SKM-1 treated with dmso at 0.1 percent for 144 hours (cell line): ENCODE data around the gene CAPN9.
"Not testable (repeated sequence)": the region's sequence is repeated elsewhere in the genome, so short reads cannot be mapped to it uniquely, and the experiment has no call there.

Experiments
- DNase-seq: peaks from one replicate; lab custom pipeline; 2025; ENCODE audit not compliant: unreplicated experiment; lab: John Stamatoyannopoulos, UW

CAPN9 gene

DNA sequence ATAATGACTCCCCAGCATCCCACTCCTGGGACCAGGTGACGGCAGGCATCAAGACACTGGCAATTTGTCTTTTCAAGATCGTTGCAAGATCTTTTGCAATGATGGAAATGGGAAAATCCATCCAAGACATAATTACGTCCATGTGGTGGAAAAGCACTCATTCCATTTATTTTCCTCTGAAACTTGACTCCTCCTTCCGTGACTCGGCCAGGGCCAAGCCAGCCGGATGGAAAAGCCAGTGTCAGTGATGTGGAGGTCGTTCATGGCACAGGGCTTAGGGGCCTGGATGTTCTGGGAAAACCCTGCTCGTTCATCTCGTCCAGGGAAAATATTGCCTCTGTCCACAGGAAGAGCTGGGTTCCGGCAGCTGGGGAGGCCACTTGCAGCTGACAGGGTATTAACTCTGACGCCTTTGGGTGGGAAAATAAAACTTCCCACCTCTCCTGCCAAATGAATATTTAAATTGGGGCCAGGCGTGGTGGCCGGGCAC is 74.9 kb downstream of the CAPN9 start:
- no peak for DNase-seq

GRCh38 chr1:230823426-230823825 is 76.2 kb downstream of the CAPN9 start:
- no peak for DNase-seq

GRCh38 chr1:230823931-230824381 is 76.8 kb downstream of the CAPN9 start:
- no peak for DNase-seq

- DNase-seq = no peak
These were observed 77.3 kb downstream of the CAPN9 start for GRCh38 chr1:230824551-230824918.

- DNase-seq = peak; percentile 20
These were observed 77.9 kb downstream of the CAPN9 start for GRCh38 chr1:230824919-230825721.

DNA sequence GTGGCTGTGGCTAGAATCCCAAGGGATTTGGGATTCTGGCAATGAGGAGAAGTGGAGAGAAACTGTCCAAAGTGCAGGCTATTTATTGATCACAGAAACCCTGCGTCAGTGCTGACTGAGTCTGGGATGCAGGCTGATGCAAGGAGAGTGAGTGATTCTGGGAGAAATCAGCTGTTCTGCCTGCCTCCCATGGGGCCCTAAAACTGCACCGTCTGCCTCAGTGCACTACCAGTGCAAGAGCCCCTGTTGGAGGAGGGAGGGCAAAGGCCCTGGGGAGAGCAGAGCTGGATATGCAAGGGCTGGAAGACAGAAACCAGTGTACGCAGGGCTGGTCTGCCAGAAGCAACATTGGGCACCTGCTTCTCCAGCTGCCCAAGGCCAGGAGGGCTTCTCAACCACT is 78.6 kb downstream of the CAPN9 start:
- no peak for DNase-seq

DNA sequence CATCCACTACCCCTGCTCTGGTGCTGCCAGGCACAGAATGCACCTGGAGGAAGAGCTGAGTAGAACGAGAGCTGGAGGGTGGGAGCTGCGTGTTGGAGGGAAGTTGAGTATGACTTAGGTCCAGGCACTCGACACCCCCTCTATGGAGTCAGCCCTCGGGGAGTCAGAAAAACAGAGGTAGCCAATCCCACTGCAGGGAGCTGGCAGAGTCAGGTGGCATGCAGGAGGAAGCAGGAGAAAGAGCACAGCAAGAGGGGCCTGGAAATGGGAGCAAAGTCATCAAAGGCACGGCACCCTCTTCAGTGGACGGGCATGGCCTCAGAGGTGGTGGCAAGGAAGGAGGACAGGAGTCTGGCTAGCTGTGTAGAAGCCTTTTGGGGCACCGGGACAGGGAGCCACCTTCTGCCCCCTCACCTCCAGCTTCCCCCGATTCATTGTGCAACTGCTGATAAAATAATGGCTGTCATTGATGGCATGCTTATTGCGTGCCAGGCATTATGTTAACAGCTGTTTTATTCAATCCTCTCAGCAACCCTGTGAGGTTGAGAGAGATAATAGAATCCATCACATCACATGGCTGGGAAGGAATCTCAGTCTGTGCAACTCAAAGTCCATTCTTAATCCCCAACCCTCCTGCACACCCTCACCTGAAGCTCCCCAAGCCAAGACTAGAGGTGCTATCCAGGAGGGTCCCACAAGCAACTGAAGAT is 79.1 kb downstream of the CAPN9 start:
- no peak for DNase-seq

GRCh38 chr1:230827081-230827681 is 80.0 kb downstream of the CAPN9 start:
- DNase-seq = no peak

GRCh38 chr1:230827801-230828200 is 80.6 kb downstream of the CAPN9 start:
- DNase-seq = no peak

GRCh38 chr1:230828421-230828820 is 81.2 kb downstream of the CAPN9 start:
- no peak for DNase-seq

DNA sequence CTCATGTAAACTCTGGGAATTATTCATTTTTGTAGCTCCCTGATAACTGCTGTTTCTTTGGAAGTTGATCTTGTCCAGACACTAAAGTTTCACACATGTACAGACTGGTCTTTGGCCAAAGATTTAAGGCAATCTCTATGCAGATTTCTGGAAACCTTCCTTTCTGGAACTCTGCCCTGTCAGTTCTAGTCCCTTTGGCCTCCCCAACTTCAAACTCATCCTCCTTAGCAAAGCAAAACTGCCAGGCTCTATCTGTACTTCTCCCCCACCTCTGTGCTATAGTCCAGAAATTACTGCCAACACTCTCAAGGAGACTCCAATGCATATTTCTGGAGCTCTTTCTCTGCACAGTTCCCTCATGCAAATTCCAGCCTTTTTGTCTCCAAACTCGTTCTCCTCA is 84.6 kb downstream of the CAPN9 start:
- no peak for DNase-seq

DNA sequence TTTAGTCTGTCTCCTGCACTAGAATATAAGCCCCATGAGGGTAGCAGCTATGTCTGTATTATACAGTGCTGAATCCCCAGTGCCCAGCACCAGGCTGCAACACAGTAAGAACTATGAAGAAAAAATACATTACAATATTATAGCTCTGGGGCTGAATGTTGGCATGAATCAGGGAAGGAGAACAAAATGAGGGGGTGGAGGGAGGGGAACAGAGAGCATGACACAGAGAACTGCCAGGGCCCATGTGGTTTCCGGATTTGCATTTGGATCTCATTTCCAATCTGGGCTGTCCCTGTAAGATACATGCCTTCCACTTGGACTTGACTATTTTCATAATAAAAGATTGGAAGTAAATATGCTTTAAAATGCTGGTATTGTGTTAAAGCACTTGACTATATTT is 85.3 kb downstream of the CAPN9 start:
- no peak for DNase-seq

DNA sequence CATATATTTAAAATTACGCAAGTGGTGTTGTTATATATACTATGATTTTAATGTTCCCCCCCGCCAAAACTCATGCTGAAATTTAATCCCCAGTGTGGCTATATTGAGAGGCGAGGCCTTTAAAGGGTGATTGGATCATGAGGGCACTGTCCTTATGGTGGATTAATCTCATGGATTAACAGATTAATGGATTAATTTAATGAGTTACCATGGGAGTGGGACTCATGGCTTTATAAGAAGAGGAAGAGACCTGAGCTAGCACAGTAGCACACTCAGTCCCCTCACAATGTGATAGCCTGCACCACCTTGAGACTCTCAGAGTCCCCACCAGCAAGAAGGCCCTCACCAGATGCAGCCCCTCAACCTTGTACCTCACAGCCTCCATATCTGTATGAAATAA is 86.3 kb downstream of the CAPN9 start:
- DNase-seq = no peak

- DNase-seq = no peak
These were observed 87.1 kb downstream of the CAPN9 start for GRCh38 chr1:230834292-230834691.

GRCh38 chr1:230836347-230836746 is 89.2 kb downstream of the CAPN9 start:
- no peak for DNase-seq

GRCh38 chr1:230836793-230837192 is 89.6 kb downstream of the CAPN9 start:
- no peak for DNase-seq

DNA sequence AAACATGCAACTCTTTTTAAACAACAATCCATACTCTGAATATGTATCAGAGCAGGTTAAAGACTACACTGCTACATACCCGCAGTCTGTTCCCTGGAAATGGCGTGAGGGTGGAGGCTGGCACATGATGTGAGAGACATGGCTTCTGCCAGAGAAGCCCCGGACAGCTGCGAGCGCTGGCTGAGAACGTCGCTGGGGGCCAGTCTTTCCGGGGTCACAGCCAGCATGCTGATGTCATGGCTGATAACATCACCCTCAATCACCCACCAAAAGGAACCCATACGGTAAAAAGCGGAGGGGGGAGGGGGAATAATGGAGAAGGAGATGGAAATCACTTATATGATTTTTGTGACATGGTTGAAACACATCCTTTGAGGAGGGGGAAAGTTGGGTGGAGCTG is 92.0 kb downstream of the CAPN9 start:
- no peak for DNase-seq

DNA sequence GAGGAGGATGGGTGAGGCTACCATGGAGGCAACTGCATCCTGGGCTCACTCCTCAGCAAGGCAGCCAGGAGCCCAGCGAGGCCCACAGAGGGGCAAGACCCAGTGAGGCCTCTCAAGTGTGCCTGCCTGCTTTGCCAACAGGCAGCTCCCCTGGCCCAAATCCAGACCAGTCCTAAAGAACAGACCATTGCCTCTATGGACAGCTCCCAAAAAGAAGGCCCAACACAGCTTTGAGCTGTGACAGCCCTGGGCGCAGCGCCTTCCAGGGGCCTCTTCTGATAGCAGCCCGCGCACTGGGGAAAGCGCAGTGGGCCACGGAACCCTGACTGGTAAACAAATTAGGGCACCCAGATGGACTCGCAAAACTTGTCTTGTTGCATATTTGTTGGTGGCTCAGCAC is 95.6 kb downstream of the CAPN9 start:
- no peak for DNase-seq

DNA sequence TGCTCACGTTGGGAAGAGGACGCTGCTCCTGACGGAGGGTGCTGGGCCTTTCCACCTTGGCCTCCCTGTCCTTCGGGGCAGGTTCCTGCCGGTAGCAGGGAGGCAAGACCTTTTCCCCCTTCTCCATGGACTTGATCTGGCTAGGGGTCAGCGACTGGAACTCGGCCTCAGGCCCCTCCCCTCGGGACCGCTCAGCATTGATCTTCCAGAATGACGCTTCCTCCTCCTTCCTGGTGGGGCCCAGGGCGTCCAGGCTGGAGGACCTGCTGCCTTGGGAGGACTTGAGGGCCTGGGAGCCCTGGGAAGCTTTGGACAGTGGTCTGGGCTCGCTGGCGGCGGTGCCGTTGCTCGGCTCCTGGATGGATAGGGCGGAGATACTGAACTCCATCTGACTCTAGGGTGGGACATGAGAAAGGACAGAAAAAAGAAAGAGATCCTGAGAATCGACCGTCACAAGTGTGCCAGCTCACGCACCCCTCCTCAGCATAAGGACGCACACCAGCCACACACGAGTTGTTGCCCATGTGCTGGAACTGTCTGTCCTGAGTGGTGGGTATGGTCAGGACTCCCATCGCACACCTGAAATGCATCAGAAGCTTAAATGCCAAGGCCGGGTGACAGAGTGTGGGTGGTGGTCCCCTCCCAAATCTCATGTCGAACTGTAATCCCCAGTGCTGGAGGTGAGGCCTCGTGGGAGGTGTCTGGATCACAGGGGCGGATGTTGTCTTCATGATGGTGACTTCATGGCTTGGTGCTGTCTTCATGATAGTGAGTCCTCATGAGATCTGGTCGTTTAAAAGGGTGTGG is 96.5 kb downstream of the CAPN9 start:
- DNase-seq = no peak

- DNase-seq = no peak
These were observed 97.4 kb downstream of the CAPN9 start for GRCh38 chr1:230844561-230844960.

DNA sequence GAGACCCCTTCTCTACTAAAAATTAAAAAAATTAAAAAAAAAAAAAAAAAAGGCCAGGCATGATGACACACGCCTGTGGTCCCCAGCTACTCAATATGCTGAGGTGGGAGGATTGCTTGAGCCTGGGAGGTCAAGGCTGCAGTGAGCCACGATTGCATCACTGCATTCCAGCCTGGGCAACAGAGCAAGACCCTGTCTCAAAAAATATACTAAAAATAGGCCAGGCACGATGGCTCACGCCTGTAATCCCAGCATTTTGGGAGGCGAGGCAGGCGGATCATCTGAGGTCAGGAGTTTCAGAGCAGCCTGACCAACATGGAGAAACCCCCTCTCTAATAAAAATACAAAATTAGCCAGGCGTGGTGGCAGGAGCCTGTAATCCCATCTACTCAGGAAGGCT is 98.0 kb downstream of the CAPN9 start:
- DNase-seq = not testable (repeated sequence)
